HG02938 (cell line): ENCODE data around the gene HBA1.
"Not testable (repeated sequence)": the region's sequence is repeated elsewhere in the genome, so short reads cannot be mapped to it uniquely, and the experiment has no call there.

ENCODE experiments used
- ATAC-seq: cut with Tn5 transposase; IDR thresholded peaks from one replicate; pipeline ENCODE4 v1.9.1; 2021; ENCODE audit warnings: mild to moderate bottlenecking, moderate library complexity; ENCODE audit not compliant: unreplicated experiment

HBA1 gene

GRCh38 chr16:194516-194915 lies 18.0 kb downstream of the HBA1 start:
- ATAC-seq, result no peak

GRCh38 chr16:200388-200787 lies 23.9 kb downstream of the HBA1 start:
- no peak for ATAC-seq

GRCh38 chr16:203246-203645 lies 26.8 kb downstream of the HBA1 start:
- ATAC-seq, result no peak

GRCh38 chr16:204046-204445 lies 27.6 kb downstream of the HBA1 start:
- not testable (repeated sequence) for ATAC-seq

- ATAC-seq, result not testable (repeated sequence)
These were observed 32.9 kb downstream of the HBA1 start for GRCh38 chr16:209359-209758.

- ATAC-seq, result not testable (repeated sequence)
These were observed 35.2 kb downstream of the HBA1 start for GRCh38 chr16:211631-212180.

- no peak for ATAC-seq
These were observed 36.5 kb downstream of the HBA1 start for GRCh38 chr16:212999-213398.

GRCh38 chr16:220021-220420 lies 43.5 kb downstream of the HBA1 start:
- no peak for ATAC-seq
